GM12892 (cell line): ENCODE data around the gene RPS24.

Source experiments
- POLR2A ChIP-seq: IDR thresholded peaks from 2 replicates; pipeline ENCODE4 v1.6.1; 2011; ENCODE audit warnings: low read depth, low read length, control low read depth
- POLR2AphosphoS5 ChIP-seq: IDR thresholded peaks from 2 replicates; pipeline ENCODE4 v1.6.1; 2011; ENCODE audit warnings: low read depth, low read length, control low read depth

- no peak for TF ChIP-seq POLR2A
- TF ChIP-seq POLR2AphosphoS5, result no peak
Measured at GRCh38 chr10:77993620-77994019, 40.0 kb upstream of the RPS24 start.
